ENCODE measurements around the gene WNK2. TPM values are rescaled to one million over a fixed set of nuclear protein-coding genes. Genes with fewer than 3 reads are reported as not detected.

Gene WNK2
- total RNA-seq, 2 experiments from 2014 or later: 0.05 TPM; not detected in 1

DNA sequence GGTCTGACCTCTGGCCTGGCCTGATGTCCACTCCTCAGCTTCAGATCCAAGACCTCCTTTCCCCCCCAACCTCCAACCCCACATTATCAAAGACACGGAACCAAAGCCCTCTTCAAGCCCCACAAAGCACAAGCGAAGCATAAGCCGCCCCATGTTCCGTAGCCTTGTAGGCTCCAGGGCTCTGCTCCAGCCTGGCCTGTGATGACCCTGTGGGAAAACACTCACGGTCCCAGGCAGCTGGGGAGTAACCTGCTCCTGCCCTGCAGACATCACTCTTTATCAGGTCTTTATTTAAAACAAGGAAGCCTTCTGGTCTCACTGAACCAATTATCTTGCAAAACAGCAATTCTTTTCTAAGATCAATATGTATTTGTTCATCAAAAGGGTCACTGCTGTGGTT lies 15.4 kb upstream of the WNK2 start:
- no peak overlapping the region for H3K4me3 Mint-ChIP-seq
- POLR2A ChIA-PET: no interaction called here
- H3K4me1 Mint-ChIP-seq: peaks cover under 1% of the 10 kb centered on the region
- CTCF ChIA-PET: interaction anchor here (1.0 kb wide), 1 partner anchor 8 kb away, joined by 3 read pairs; no protein-coding TSS in a partner anchor
- no peaks in the 10 kb centered on the region for H3K36me3 Mint-ChIP-seq (ENCODE audit: low read depth)
- peaks cover 4% of the 10 kb centered on the region for H3K27me3 Mint-ChIP-seq
- H3K27ac Mint-ChIP-seq: no peak overlapping the region
- DNase-seq: no peak
- no peaks in the 10 kb centered on the region for H3K9me3 Mint-ChIP-seq

DNA sequence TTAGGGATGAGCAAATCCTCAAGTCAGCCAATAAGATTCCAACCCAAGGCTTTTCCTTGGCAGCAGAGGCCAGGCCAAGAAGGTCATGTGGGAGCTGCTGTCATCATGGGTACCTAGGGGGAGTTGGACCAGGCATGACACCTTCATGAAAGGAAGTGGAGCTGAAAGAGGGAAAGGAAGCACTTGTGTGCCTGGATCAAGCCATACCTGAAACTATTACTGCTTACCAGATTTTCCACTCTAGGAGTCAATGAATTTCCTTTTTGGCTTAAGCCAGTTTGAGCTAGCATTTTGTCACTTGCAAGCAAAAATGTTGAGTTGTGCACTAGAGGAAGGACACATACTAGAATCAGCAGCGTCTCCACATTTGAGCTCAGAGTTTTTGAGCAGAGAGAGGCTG lies 14.5 kb upstream of the WNK2 start:
- CTCF ChIA-PET: interaction anchor here (0.9 to 1.4 kb wide), 5 partner anchors 9 to 142 kb away, joined by 3 read pairs; no protein-coding TSS in a partner anchor
- DNase-seq: no peak
- Mint-ChIP-seq H3K27me3 (peaks cover 4% of the 10 kb centered on the region), H3K9me3 (no peaks in the 10 kb centered on the region), H3K36me3 (ENCODE audit: low read depth) (no peaks in the 10 kb centered on the region), H3K4me3 (no peak overlapping the region), H3K27ac (no peak overlapping the region), H3K4me1 (peaks cover 5% of the 10 kb centered on the region)
- POLR2A ChIA-PET: interaction anchor here (0.9 kb wide), 1 partner anchor 76 kb away, joined by 3 read pairs; no protein-coding TSS in a partner anchor

DNA sequence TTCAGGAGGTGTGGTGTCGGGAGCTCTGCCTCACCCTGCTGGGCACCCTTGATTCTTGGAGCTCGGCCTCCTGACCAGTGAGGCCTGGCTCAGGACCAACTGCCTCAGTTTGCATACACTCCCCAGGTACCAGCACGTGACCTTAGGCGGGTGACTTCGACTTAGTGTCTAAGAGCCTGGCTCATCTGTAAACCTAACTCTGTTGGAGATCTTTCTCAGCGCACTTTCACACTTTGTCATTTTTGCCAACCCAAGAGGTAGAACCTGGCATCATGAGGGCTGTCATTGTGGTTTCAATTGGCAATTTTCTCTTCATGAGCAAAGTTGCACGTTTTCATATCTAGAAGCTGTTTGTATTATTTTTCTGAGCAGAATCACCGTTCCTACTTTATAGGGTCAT lies 13.4 kb upstream of the WNK2 start:
- H3K36me3 Mint-ChIP-seq (ENCODE audit: low read depth): no peaks in the 10 kb centered on the region
- peaks cover 4% of the 10 kb centered on the region for H3K27me3 Mint-ChIP-seq
- no peak for DNase-seq
- ChIA-PET CTCF (interaction anchor here (1.4 kb wide), 1 partner anchor 63 kb away, joined by 3 read pairs; no protein-coding TSS in a partner anchor), POLR2A (interaction anchor here (0.7 kb wide), 1 partner anchor 529 kb away, joined by 3 read pairs; no protein-coding TSS in a partner anchor)
- H3K4me3 Mint-ChIP-seq: no peak overlapping the region
- no peak overlapping the region for H3K27ac Mint-ChIP-seq
- H3K9me3 Mint-ChIP-seq: no peaks in the 10 kb centered on the region
- H3K4me1 Mint-ChIP-seq: peaks cover 5% of the 10 kb centered on the region

DNA sequence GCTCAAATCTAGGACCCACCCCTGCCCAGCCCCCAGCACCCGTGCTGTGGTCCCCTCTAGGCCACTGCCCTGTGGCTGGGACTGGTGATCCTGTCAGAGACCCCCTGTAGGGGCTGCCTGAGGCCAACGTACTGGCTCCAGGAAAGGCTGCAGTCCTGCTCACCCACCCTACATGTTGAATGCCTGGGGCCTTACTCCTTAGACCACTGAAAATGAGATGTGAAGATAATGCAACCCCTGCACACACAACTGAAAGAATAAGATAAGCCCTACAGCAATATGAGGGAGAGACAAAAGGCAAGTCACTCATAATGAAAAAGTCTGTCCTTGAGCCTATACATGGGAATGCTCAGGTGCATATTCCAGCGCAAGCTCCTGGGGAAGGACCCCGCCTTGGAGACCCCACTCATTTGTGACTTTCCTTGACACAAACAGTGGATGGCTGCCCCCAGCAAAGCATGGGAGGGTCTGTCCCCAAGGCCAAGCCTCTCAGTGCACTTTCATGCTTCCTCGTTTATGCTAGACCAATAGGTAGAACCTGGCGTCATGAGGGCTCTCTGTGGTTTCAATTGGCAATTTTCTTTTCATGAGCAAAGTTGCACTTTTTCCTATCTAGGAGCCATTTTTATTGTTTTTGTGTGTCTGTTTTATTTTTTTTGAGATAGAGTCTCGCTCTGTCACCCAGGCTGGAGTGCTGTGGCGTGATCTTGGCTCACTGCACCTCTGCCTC lies 12.5 kb upstream of the WNK2 start:
- Mint-ChIP-seq H3K36me3 (ENCODE audit: low read depth) (no peaks in the 10 kb centered on the region), H3K27me3 (peaks cover 4% of the 10 kb centered on the region), H3K4me1 (peaks cover 5% of the 10 kb centered on the region), H3K4me3 (no peak overlapping the region), H3K27ac (no peak overlapping the region), H3K9me3 (no peaks in the 10 kb centered on the region)
- CTCF ChIA-PET: no interaction called here
- POLR2A ChIA-PET: no interaction called here
- no peak for DNase-seq

DNA sequence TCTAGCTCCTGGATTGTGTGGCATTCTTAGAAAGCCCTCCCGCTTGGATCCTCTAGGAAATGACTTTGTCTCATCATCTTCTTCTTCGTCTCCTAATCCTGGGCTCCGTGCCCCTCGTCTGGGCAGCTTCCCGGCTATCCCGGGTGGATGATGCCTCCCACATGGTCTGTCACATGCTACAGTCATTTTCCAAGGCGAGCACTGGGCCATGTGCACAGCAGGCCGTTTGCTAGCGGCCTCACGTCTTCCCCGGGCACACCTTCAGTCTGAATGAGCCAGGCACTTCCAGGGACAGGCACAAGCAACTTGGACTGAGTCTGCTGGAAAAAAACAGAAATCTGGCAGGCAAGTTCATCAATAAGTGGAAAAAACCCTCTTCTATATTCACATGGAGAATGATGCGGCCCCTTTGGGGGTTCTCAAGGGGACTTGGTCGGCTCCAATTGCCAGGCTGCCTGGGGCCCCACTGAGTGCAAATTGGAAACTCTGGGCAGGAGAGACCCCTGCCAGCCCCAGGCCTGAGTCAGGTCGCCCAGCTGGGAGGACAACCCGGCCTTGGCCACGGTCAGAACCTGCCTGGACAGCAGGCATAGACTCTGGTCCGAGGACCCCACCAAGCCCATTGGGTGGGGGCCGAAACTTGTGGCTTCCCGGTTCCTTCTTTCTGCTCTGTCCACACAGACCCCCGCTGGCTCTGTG lies 11.1 kb upstream of the WNK2 start:
- Mint-ChIP-seq H3K27me3 (peaks cover 4% of the 10 kb centered on the region), H3K9me3 (no peaks in the 10 kb centered on the region), H3K4me3 (no peak overlapping the region), H3K36me3 (ENCODE audit: low read depth) (no peaks in the 10 kb centered on the region), H3K4me1 (peaks cover 5% of the 10 kb centered on the region), H3K27ac (no peak overlapping the region)
- no peak for DNase-seq
- ChIA-PET POLR2A (no interaction called here), CTCF (no interaction called here)

DNA sequence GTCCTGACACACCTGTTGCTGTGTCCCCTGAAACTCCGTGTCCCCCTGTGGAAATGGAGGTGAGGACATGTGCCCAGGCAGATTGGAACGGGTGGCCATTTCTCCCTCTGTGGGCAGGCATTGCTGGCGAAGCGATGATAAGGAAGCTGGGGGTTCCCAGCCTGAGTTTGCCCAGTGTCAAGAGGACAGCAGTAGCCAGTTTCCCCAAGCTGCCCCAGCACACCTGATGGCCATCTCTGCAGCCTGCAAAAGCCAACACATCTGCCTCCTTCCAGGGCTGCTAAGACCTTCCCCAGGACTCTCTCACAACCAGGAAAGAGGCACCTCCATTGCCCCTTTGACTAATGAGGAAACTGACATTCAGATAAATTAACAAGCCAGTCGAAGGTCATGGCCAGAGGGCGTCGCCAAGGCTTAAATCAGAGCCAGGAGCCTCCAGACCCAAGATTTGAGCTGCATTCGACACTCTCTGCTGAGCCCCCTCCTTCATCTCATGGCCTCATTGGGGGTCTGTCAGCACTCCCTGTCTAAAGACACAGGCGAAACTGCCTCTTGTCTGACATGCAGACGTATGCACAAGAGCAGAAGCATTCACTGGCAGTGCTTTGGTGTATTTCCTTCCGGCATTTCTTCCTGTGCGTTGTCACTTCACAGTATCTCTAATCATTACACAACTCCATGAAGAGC lies 10.4 kb upstream of the WNK2 start:
- POLR2A ChIA-PET: no interaction called here
- CTCF ChIA-PET: no interaction called here
- Mint-ChIP-seq H3K36me3 (ENCODE audit: low read depth) (no peaks in the 10 kb centered on the region), H3K4me3 (no peak overlapping the region), H3K9me3 (no peaks in the 10 kb centered on the region), H3K4me1 (peaks cover 5% of the 10 kb centered on the region), H3K27ac (no peak overlapping the region), H3K27me3 (peaks cover 4% of the 10 kb centered on the region)
- no peak for DNase-seq

DNA sequence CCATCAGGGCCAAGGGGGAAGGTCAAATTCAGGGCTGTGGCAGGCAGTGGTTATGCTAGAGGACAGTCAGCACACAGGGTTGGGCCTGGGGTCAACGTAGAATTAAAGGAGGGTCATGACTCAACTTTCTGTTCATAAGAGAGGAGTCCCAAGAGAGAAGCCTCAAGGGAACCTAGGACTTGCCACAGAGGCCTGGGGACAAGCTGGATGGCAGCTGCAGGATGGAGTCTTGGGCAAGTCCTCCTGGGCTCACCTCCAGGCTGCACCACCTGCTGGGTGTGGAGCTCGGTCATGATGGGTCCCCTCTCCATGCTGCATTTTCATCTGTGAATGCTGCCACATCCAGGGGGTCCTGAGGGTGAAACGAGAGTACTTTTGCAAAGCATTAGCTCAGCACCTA lies 9.0 kb upstream of the WNK2 start:
- POLR2A ChIA-PET: no interaction called here
- Mint-ChIP-seq H3K27ac (no peak overlapping the region), H3K36me3 (ENCODE audit: low read depth) (no peaks in the 10 kb centered on the region), H3K27me3 (peaks cover 4% of the 10 kb centered on the region), H3K9me3 (no peaks in the 10 kb centered on the region), H3K4me3 (no peak overlapping the region), H3K4me1 (peaks cover 5% of the 10 kb centered on the region)
- DNase-seq: no peak
- CTCF ChIA-PET: interaction anchor here (0.8 kb wide), 1 partner anchor 13 kb away, joined by 3 read pairs; no protein-coding TSS in a partner anchor

DNA sequence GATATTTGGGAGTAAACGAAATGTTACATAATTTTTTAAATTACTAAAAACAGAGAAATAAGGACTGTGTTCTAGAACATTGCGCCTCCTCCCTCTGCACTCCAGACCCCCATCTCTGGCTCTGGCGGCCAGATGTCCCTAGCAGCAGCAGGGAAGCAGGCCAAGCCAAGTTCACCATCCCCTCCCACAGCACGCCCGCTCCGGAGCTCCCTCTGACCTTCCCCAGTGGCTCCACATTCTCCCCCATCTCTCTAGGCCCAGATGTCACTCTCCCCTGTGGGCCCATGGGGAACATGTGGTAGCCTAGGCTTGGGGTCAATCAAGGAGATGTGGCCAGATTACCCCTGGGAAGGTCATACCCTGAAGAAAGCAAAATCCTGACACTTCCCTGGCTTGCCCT lies 6.3 kb upstream of the WNK2 start:
- CTCF ChIA-PET: no interaction called here
- H3K9me3 Mint-ChIP-seq: no peaks in the 10 kb centered on the region

DNA sequence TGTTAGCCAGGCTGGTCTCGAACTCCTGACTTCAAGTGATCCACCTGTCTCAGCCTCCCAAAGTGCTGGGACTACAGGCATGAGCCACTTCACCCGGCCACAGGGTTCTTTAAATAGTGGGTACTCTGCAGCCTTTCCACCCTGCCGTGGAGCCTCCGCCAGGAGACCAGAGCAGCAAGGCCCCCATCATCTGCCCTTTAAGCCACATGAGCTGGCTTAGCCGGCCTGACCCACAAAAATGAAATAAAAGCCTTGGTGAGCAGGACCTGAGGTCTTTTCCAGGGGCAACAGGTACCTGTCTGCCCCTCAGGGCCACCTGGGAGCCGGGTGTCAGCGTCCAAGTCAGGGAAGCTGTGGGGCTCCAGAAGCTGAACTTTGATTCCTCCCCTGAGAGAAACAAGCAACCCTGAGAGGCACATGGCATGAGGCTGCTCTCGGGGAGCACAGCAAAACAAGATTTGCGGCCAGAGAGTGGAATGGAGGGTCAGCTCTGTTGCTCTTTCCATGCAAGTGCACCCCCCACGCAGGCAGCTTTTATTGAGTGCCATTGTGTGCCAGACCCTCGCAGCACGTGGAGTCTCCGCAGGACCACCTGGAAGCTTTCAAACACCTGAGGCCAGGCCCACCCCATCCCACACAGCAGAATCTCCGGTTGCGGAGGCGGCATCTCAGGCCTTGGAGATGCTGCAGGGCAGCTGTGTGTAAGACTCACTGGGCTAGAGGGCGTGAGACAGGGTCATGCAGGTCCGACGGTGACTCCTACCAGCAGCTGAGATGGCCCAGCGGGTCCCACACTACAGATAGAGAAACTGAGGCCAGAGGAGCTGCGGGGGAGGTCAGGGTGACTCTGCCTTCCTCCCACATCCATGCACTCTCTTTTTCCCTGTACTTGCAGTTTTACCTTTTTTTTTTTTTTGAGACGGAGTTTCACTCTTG lies 4.8 kb upstream of the WNK2 start:
- ChIA-PET POLR2A (no interaction called here), CTCF (no interaction called here)
- peaks cover 6% of the 10 kb centered on the region for H3K4me1 Mint-ChIP-seq
- H3K36me3 Mint-ChIP-seq (ENCODE audit: low read depth): no peaks in the 10 kb centered on the region
- no peak for DNase-seq
- H3K9me3 Mint-ChIP-seq: no peaks in the 10 kb centered on the region
- H3K4me3 Mint-ChIP-seq: no peak overlapping the region
- no peak overlapping the region for H3K27ac Mint-ChIP-seq
- H3K27me3 Mint-ChIP-seq: peaks cover 29% of the 10 kb centered on the region

More for the DNA sequence above, 6.3 kb upstream of the WNK2 start:
- Mint-ChIP-seq H3K4me1 (peaks cover 5% of the 10 kb centered on the region), H3K36me3 (ENCODE audit: low read depth) (no peaks in the 10 kb centered on the region), H3K27ac (no peak overlapping the region), H3K27me3 (peaks cover 18% of the 10 kb centered on the region), H3K4me3 (no peak overlapping the region)
- POLR2A ChIA-PET: no interaction called here
- no peak for DNase-seq

DNA sequence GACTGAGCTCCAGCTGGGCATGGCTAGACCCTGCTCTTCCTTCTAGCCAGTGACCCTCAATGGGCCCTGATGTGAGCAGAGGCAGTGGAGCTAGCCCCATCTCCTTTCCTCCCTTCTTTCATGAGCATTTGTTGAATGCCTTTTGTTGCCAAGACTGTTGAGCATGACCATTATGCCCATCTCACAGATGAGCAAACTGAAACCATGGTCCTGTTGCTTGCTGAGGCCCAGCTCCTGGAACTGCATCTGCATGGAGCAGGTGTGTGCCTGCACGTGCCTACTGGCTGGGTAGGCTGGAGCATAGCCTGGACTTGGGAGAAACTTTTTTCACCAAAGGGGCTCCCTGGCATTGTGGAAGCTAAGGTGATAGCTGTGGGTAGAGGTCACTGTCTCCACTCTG lies 3.0 kb upstream of the WNK2 start:
- Mint-ChIP-seq H3K4me3 (no peak overlapping the region), H3K4me1 (peaks cover 8% of the 10 kb centered on the region), H3K9me3 (no peaks in the 10 kb centered on the region), H3K36me3 (ENCODE audit: low read depth) (no peaks in the 10 kb centered on the region), H3K27ac (no peak overlapping the region), H3K27me3 (peaks cover 36% of the 10 kb centered on the region)
- no peak for DNase-seq
- CTCF ChIA-PET: no interaction called here
- POLR2A ChIA-PET: no interaction called here

DNA sequence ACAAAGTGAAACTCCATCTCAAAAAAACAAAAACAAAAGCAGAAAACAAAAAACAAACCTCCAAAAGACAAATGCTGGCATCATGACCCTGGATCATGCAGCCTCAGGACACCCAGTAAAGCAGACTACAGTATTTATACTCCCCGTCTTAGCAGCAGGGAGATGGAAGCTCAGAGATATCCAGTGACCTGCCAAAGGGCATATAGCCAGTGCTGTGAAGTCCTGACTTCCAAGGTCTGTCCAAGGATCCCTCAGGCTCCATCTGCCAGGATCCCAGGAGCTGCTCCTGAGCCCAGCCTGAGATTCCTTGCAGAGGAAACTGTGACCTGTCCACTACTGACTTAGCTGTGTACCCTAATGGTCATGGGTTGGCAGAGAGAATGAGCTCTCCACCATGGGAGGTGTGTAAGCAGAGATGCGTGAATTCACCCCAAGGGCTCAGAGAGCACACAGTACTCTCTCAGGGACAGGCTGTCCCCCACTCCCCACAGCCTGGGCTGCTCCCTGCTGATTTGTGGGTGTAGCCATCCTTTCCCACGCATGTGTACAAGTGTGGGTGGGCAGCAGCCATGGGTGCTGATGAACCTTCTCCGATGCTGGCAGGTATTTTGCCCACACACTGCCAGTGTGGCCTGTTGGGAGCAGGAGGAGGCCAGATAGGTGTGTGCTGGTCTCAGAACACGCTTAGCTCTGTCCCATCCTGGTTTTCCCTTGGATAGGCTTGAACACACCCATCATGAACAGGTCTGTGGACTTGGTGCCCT lies 2.1 kb upstream of the WNK2 start:
- CTCF ChIA-PET: no interaction called here
- Mint-ChIP-seq H3K4me3 (no peak overlapping the region), H3K27ac (no peak overlapping the region), H3K36me3 (ENCODE audit: low read depth) (no peaks in the 10 kb centered on the region), H3K27me3 (peaks cover 44% of the 10 kb centered on the region), H3K4me1 (peaks cover 8% of the 10 kb centered on the region), H3K9me3 (no peaks in the 10 kb centered on the region)
- no peak for DNase-seq
- POLR2A ChIA-PET: no interaction called here

DNA sequence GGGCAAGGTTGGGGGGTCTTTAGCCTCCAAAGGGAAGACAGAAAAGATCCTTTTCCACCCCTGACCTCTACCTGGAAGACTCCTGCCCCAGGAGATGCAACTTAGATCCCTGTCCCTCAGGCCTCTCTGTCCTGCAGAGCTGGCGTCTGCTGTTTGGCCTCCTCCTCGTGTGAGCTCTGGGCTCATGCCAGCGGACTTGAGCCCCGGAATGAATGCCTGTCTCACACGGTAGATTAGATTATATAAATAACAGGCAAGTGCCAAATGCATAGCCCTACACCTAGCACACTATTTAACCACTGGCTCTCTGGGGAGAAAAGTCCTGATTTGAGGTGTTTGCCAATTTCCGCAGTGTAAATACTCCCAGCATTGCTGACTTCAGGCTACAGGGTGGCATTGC lies 1.4 kb upstream of the WNK2 start:
- POLR2A ChIA-PET: no interaction called here
- H3K36me3 Mint-ChIP-seq (ENCODE audit: low read depth): no peaks in the 10 kb centered on the region
- CTCF ChIA-PET: no interaction called here
- no peak overlapping the region for H3K4me3 Mint-ChIP-seq
- no peak overlapping the region for H3K27ac Mint-ChIP-seq
- no peak for DNase-seq
- no peaks in the 10 kb centered on the region for H3K9me3 Mint-ChIP-seq
- peaks cover 8% of the 10 kb centered on the region for H3K4me1 Mint-ChIP-seq
- peaks cover 50% of the 10 kb centered on the region for H3K27me3 Mint-ChIP-seq

All from activated CD4-positive, alpha-beta memory T cell treated with anti-CD3 and anti-CD28 coated beads, Interleukin-2, amount 10 ng/mL, durations not matched to agents 7 days and 5 days (primary cell).